HL-60 (cell line): Measurements from ENCODE around the gene CD247.
"Not testable (repeated sequence)": the region's sequence is repeated elsewhere in the genome, so short reads cannot be mapped to it uniquely, and the experiment has no call there.

ENCODE experiments used
- CTCF ChIP-seq: IDR thresholded peaks from one replicate; pipeline ENCODE4 v1.5.1; 2011; ENCODE audit warnings: low read length, control low read depth, inconsistent platforms; ENCODE audit not compliant: insufficient read depth
- GABPA ChIP-seq: IDR thresholded peaks from 2 replicates; pipeline ENCODE4 v1.6.1; 2012; ENCODE audit warnings: low read depth
- POLR2AphosphoS5 ChIP-seq: IDR thresholded peaks from 2 replicates; pipeline ENCODE4 v1.6.1; 2012; ENCODE audit warnings: low read depth
- REST ChIP-seq: IDR thresholded peaks from 2 replicates; pipeline ENCODE4 v1.6.1; 2012; ENCODE audit warnings: low read depth; ENCODE audit not compliant: insufficient replicate concordance
- SPI1 ChIP-seq: IDR thresholded peaks from 2 replicates; pipeline ENCODE4 v1.6.1; 2012; ENCODE audit warnings: low read depth, mild to moderate bottlenecking, borderline replicate concordance

- TF ChIP-seq CTCF, POLR2AphosphoS5, SPI1, REST, GABPA: not testable (repeated sequence)
Measured at GRCh38 chr1:167555072-167555471, 36.7 kb upstream of the CD247 start.
